ENCODE data around the gene NXPH2.

NXPH2 gene

GRCh38 chr2:138779781-138780445 lies at the start of gene NXPH2:
NXPH2 (minus strand) TSS chr2:138780390; CDS start chr2:138780241, 149 bp downstream.
- in situ Hi-C loops (cut with HindIII; ENCODE audit: low sequenced_read_pairs), result no loop called here

GRCh38 chr2:138829326-138829919 lies 49.2 kb upstream of the NXPH2 start:
- in situ Hi-C loops (cut with HindIII; ENCODE audit: low sequenced_read_pairs), result no loop called here

GRCh38 chr2:138827426-138828054 lies 47.4 kb upstream of the NXPH2 start:
- in situ Hi-C loops (cut with HindIII; ENCODE audit: low sequenced_read_pairs), result no loop called here

- in situ Hi-C loops (cut with HindIII; ENCODE audit: low sequenced_read_pairs), result loop anchor here (25.0 kb wide), 1 partner anchor 936 kb away; no protein-coding TSS in a partner anchor
Measured at GRCh38 chr2:138823666-138824065, 43.5 kb upstream of the NXPH2 start.

GRCh38 chr2:138819964-138820363 lies 39.8 kb upstream of the NXPH2 start:
- in situ Hi-C loops (cut with HindIII; ENCODE audit: low sequenced_read_pairs), result loop anchor here (25.0 kb wide), 1 partner anchor 933 kb away; no protein-coding TSS in a partner anchor

GRCh38 chr2:138818556-138818955 lies 38.4 kb upstream of the NXPH2 start:
- in situ Hi-C loops (cut with HindIII; ENCODE audit: low sequenced_read_pairs), result loop anchor here (25.0 kb wide), 1 partner anchor 931 kb away; no protein-coding TSS in a partner anchor

- in situ Hi-C loops (cut with HindIII; ENCODE audit: low sequenced_read_pairs), result loop anchor here (25.0 kb wide), 1 partner anchor 927 kb away; no protein-coding TSS in a partner anchor
Measured at GRCh38 chr2:138814123-138814898, 34.1 kb upstream of the NXPH2 start.

GRCh38 chr2:138811431-138811830 lies 31.2 kb upstream of the NXPH2 start:
- in situ Hi-C loops (cut with HindIII; ENCODE audit: low sequenced_read_pairs), result loop anchor here (25.0 kb wide), 1 partner anchor 924 kb away; no protein-coding TSS in a partner anchor

- in situ Hi-C loops (cut with HindIII; ENCODE audit: low sequenced_read_pairs), result no loop called here
Measured at GRCh38 chr2:138794724-138795123, 14.5 kb upstream of the NXPH2 start.

GRCh38 chr2:138787053-138787666 lies 7.0 kb upstream of the NXPH2 start:
- in situ Hi-C loops (cut with HindIII; ENCODE audit: low sequenced_read_pairs), result no loop called here

GRCh38 chr2:138782383-138782782 lies 2.2 kb upstream of the NXPH2 start:
- in situ Hi-C loops (cut with HindIII; ENCODE audit: low sequenced_read_pairs), result no loop called here

GRCh38 chr2:138780908-138781307 lies 718 bp upstream of the NXPH2 start:
- in situ Hi-C loops (cut with HindIII; ENCODE audit: low sequenced_read_pairs), result no loop called here

GRCh38 chr2:138780446-138780880 lies 273 bp upstream of the NXPH2 start:
- in situ Hi-C loops (cut with HindIII; ENCODE audit: low sequenced_read_pairs), result no loop called here

GRCh38 chr2:138779406-138779780 lies 797 bp downstream of the NXPH2 start:
- in situ Hi-C loops (cut with HindIII; ENCODE audit: low sequenced_read_pairs), result no loop called here

GRCh38 chr2:138777996-138778395 lies 2.2 kb downstream of the NXPH2 start:
- in situ Hi-C loops (cut with HindIII; ENCODE audit: low sequenced_read_pairs), result no loop called here

- in situ Hi-C loops (cut with HindIII; ENCODE audit: low sequenced_read_pairs), result no loop called here
Measured at GRCh38 chr2:138775736-138776135, 4.5 kb downstream of the NXPH2 start.

- in situ Hi-C loops (cut with HindIII; ENCODE audit: low sequenced_read_pairs), result no loop called here
Measured at GRCh38 chr2:138771534-138771933, 8.7 kb downstream of the NXPH2 start.

- in situ Hi-C loops (cut with HindIII; ENCODE audit: low sequenced_read_pairs), result no loop called here
Measured at GRCh38 chr2:138767101-138767500, 13.1 kb downstream of the NXPH2 start.

GRCh38 chr2:138766464-138766863 lies 13.7 kb downstream of the NXPH2 start:
- in situ Hi-C loops (cut with HindIII; ENCODE audit: low sequenced_read_pairs), result no loop called here

GRCh38 chr2:138763971-138764370 lies 16.2 kb downstream of the NXPH2 start:
- in situ Hi-C loops (cut with HindIII; ENCODE audit: low sequenced_read_pairs), result no loop called here

GRCh38 chr2:138762533-138762932 lies 17.7 kb downstream of the NXPH2 start:
- in situ Hi-C loops (cut with HindIII; ENCODE audit: low sequenced_read_pairs), result no loop called here

All from DLD1 (cell line).